Neuron (in vitro differentiated cells): Measurements from ENCODE around the gene HCN4.
A peak's percentile ranks its signal among the peaks of the same experiment; 100 is the strongest.
"Not testable (repeated sequence)": the region's sequence is repeated elsewhere in the genome, so short reads cannot be mapped to it uniquely, and the experiment has no call there.

ENCODE experiments used
- H2AFZ ChIP-seq: one replicate; pipeline ENCODE4 v1.6.1; 2013; ENCODE audit warnings: low read depth, mild to moderate bottlenecking, inconsistent platforms, low read length, moderate library complexity
- H3K27me3 ChIP-seq: one replicate; pipeline ENCODE4 v1.6.1; 2013; ENCODE audit warnings: low read length; ENCODE audit not compliant: insufficient read depth
- H3K36me3 ChIP-seq: one replicate; pipeline ENCODE4 v1.6.1; 2013; ENCODE audit warnings: low read length; ENCODE audit not compliant: insufficient read depth
- H3K4me1 ChIP-seq: one replicate; pipeline ENCODE4 v1.6.1; 2013; ENCODE audit warnings: low read length; ENCODE audit not compliant: insufficient read depth
- H3K4me3 ChIP-seq: 2 replicates; pipeline ENCODE4 v1.5.1; 2013; ENCODE audit warnings: mild to moderate bottlenecking, low read length, moderate library complexity
- H3K9me3 ChIP-seq: one replicate; pipeline ENCODE4 v1.6.1; 2013; ENCODE audit warnings: low read length

HCN4 gene

DNA sequence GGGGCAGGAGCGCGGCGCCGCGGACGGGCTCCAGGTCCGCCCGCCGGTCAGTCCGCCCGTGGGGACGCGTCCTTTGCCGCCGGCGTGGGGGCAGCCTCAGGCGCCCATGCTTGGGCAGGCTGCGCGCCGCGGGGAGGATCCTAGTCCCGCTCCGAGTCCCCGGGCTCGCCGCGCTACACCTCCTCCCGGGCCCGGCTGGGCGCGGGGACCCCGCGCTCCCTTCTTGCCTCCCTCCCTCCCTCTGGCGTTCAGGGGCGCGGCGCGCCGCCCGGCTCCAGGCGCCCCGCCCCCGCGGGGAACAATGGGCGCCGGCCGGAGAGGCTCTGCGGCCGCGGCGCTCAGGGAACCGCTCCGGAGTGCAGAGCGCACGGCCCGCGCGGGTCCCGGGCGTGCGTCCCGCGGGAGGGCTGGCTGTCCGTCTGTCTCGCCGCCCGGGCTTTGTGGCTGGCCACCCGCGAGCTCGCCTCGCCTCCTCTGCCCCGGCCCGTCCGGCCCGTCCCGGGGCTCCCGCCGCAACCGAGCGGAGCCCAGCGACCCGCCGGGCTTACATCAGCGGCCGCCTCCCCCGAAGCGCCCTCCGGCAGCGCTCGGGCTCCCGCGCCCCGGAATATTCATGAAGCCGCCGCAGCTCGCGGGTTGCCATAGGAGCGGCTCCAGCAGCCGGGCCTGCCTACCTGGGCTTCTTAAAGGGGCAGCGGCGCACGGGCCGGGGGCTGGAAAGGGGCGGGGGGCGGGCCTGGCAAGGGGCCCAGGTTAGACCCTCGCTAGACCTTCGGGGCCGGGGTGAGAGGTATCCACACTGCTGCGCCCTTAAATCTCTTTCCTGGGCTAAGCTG is at the start of gene HCN4:
HCN4 (minus strand) TSS at position 658 of the 836 bp plus-strand sequence. CDS start 688 bp downstream, outside the sequence.
- Histone ChIP-seq H3K27me3 (peaks cover 46% of the 10 kb centered on the region), H3K36me3 (no peaks in the 10 kb centered on the region), H3K9me3 (no peaks in the 10 kb centered on the region), H2AFZ (peak within 1 kb of the TSS; percentile 94), H3K4me1 (peaks cover 22% of the 10 kb centered on the region), H3K4me3 (peak within 1 kb of the TSS; percentile 49)

DNA sequence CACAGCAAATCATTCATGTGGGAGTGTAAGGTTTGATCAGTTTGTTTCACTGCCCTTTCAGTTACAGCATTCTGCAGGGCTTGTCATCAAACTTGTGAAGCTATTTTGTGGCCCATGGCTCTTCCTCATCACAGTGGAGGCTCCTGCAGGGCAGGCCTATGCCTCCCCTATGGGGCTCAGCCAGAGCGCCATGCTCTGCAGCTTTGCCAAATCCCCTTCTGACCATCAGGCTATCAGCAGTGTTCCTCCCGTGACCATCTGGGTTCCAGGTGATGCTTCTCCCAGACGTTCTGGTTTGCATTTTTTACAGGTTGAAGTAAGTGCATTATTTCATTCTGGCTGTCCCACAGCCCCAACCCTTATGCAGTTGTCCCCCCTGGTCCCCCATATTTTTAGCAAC is 46.1 kb upstream of the HCN4 start:
- H3K4me3 ChIP-seq, result no peak overlapping the region
- no peaks in the 10 kb centered on the region for H3K4me1 ChIP-seq
- H3K36me3 ChIP-seq, result no peaks in the 10 kb centered on the region
- no peak overlapping the region for H2AFZ ChIP-seq
- H3K27me3 ChIP-seq, result no peaks in the 10 kb centered on the region
- H3K9me3 ChIP-seq, result no peaks in the 10 kb centered on the region

DNA sequence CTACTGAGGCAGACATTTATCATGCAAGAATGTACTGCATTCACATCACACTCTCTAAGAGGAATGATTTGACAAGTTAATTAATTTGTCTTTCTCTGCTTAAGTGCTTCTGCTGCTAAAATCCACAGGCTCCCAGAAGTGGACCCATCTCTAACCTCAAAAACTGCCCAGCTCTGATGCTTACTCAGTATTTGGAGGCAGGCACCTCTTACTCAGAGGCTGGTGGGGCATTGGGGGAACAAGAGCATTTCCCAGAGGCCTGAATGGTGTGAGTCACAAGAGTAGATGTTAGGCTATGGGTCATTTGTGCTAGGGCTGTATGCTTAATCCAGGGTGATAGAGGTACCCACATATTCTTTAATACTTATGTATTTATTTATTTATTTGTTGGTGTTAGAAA is 34.4 kb upstream of the HCN4 start:
- Histone ChIP-seq H3K9me3 (no peaks in the 10 kb centered on the region), H3K36me3 (no peaks in the 10 kb centered on the region), H3K4me1 (no peaks in the 10 kb centered on the region), H3K4me3 (no peak overlapping the region), H3K27me3 (peaks cover 6% of the 10 kb centered on the region), H2AFZ (no peak overlapping the region)

DNA sequence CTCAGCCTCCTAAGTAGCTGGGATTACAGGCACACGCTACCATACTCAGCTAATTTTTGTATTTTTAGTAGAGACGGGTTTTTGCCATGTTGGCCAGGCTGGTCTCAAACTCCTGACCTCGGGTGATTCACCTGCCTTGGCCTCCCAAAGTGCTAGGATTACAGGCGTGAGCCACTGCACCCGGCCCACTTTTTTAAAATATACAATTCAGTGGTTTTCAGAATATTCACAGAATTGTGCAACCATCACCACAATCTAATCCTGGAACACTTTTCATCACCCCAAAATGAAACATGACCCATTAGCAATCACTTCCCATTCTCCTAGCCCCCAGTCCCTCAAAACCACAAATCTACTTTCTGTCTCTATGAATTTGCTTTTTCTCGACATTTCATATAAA is 31.5 kb upstream of the HCN4 start:
- not testable (repeated sequence) for H3K36me3 ChIP-seq, H3K27me3 ChIP-seq, H3K4me3 ChIP-seq, H3K9me3 ChIP-seq, H3K4me1 ChIP-seq, H2AFZ ChIP-seq

DNA sequence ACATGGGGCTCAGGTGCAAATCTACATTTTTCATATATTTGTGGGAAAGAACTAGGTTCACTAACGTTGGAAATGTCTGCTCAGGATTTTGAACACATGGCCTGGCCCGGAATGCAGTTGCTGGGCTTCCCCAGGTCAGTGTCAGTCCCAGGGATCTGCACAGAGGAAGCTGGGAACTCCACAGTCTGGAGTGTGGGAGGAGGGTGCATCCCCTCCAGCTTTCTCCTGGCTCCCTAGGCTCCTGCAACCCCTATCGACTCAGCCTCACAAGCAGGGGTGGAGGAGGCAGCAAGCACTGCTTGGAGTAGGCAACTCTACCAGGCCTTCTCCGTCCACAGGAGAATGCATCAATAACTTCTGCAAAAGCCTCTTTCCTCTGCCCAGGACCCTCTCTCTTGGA is 30.1 kb upstream of the HCN4 start:
- Histone ChIP-seq H3K4me1 (no peaks in the 10 kb centered on the region), H3K4me3 (no peak overlapping the region), H3K36me3 (no peaks in the 10 kb centered on the region), H3K9me3 (no peaks in the 10 kb centered on the region), H3K27me3 (peaks cover 10% of the 10 kb centered on the region), H2AFZ (no peak overlapping the region)

DNA sequence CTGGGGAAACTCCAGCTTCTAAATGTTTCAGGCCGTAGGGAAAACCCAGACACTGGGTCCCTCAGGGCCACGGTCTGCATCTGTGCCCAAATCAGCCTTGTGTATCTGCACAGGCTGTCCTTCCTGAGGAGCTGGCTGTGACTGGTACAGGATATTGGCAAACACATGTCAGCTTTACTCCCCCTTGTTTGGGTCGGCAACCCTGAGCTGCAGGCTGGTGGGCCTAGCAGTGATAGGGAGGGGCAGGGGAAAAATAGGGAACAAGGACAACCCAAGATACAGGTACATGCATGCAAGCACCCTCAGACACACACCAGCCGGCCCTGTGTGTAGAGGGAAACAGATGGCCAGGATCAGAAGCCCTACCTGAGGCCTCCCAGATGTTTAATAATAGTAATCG is 28.7 kb upstream of the HCN4 start:
- Histone ChIP-seq H3K4me3 (no peak overlapping the region), H2AFZ (no peak overlapping the region), H3K27me3 (peaks cover 10% of the 10 kb centered on the region), H3K9me3 (no peaks in the 10 kb centered on the region), H3K4me1 (no peaks in the 10 kb centered on the region), H3K36me3 (no peaks in the 10 kb centered on the region)

DNA sequence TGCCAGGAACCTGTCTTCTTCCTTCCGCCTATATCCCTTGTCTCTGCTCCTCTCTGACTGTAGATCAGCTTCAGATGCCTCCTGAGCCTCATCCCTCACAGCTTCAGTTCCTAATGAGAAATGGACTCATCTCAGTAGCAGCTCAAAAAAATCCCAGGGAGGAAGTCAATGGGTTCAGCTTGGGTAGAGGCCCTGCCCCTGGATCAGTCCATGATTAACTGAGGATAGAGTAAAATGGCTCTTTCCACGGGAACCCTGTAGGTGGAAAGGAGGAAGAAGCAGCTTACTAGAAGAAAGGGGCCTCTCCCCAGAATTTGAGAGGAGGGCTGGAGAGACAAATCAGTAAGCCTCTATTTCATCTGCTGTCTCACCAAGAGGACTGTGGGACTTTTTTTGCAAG is 26.9 kb upstream of the HCN4 start:
- H3K4me3 ChIP-seq, result no peak overlapping the region
- peaks cover 10% of the 10 kb centered on the region for H3K27me3 ChIP-seq
- no peaks in the 10 kb centered on the region for H3K4me1 ChIP-seq
- H3K36me3 ChIP-seq, result no peaks in the 10 kb centered on the region
- no peak overlapping the region for H2AFZ ChIP-seq
- no peaks in the 10 kb centered on the region for H3K9me3 ChIP-seq

DNA sequence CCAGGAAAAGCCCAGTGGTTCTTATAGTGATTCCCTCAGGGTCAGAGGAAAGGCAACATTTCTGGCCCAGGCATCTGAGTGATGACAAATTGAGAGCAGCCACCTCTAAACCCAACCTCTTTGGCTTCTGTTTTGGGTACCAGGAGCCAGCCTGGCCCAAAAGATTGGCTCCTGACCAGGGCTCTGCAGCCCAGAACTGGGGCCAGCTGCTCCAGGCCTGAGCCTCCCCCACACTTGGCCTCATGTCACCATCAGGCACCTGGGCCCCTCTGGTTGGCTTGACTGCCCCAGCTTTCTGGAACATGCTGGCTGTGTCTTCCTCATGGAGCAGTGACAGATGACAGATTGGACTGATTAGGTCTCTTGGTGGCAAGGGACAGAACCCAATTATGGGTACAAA is 26.0 kb upstream of the HCN4 start:
- Histone ChIP-seq H3K27me3 (peaks cover 11% of the 10 kb centered on the region), H3K9me3 (no peaks in the 10 kb centered on the region), H3K4me3 (no peak overlapping the region), H3K36me3 (no peaks in the 10 kb centered on the region), H3K4me1 (no peaks in the 10 kb centered on the region), H2AFZ (no peak overlapping the region)

DNA sequence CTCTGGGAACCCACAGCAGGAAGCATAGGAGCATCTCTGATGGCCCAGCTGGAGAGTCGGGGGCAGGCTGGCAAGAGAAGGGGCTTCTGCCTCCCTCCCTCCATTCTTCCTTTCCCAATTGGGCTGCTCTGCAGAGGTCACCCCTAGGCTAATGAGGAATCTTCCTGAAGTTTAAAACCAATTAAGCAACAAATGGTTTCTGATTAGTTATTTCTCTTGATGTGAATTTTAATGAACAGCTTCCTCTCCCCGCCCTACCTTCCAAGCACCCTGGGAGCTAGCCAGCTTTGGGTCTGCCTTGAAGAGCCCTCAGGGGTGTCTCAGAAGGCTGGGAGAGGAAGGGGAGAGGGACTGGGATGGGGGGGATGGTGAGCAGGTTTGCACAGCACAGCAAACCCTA is 24.6 kb upstream of the HCN4 start:
- Histone ChIP-seq H3K4me1 (no peaks in the 10 kb centered on the region), H3K4me3 (no peak overlapping the region), H2AFZ (no peak overlapping the region), H3K9me3 (no peaks in the 10 kb centered on the region), H3K36me3 (no peaks in the 10 kb centered on the region), H3K27me3 (peaks cover 6% of the 10 kb centered on the region)

DNA sequence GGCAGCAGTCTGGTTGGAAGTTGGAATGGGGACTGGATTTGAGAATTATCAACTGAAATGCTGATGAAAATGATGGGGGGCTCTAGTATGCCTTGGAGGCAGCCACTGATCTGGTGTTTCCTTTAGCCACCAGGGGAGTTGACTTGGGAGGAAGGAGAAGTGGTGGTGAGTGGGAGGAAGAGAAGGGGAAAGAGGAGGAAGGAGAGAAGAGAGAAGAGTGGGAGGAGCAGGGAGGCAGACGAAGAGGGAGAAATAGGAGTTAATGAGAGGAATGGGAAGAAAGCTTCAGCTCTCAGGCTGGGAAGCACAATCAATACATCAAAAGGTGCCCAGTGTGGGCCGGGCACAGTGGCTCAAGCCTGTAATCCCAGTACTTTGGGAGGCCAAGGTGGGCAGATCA is 23.3 kb upstream of the HCN4 start:
- H3K9me3 ChIP-seq, result no peaks in the 10 kb centered on the region

DNA sequence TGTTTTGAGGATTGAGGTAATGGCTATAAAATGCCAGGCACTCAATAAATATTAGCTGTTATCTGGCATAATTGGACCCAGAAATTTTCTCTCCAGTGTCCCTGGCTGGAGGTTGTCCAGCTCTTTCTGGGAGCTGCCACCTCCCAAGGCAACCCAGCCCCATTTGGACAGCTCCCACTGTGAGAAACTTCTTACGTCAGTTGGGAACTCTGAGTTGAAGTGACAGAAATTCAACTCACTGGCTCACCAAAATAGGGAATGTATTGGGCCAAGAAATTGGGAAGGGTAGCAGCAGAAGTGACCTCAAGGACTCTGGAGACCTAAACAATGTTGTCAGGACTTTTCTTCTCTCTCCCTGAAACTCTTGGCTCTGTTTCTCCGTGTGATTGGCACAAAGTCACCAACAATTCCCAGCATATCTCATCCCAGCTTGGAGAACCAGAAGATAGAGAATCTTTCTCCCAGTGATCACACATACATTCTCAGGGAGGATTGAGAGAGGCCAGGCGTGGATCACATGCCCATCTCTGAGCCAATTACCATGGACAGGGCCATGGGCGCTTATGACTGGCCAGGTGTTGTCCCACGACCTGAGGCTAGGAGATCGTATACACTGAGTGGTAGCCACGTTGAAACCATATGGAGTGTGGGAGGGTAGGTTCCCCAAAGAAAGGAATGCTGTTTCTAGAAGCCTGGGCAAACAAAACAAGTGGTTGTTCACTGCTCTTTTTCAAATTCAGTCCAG is 22.5 kb upstream of the HCN4 start:
- H3K4me1 ChIP-seq, result no peaks in the 10 kb centered on the region
- H2AFZ ChIP-seq, result no peak overlapping the region
- H3K27me3 ChIP-seq, result peaks cover 19% of the 10 kb centered on the region
- H3K4me3 ChIP-seq, result no peak overlapping the region
- H3K9me3 ChIP-seq, result no peaks in the 10 kb centered on the region
- H3K36me3 ChIP-seq, result no peaks in the 10 kb centered on the region

More for the DNA sequence above, 23.3 kb upstream of the HCN4 start:
- H3K36me3 ChIP-seq, result no peaks in the 10 kb centered on the region
- H3K4me3 ChIP-seq, result no peak overlapping the region
- no peak overlapping the region for H2AFZ ChIP-seq
- peaks cover 15% of the 10 kb centered on the region for H3K27me3 ChIP-seq
- H3K4me1 ChIP-seq, result no peaks in the 10 kb centered on the region

DNA sequence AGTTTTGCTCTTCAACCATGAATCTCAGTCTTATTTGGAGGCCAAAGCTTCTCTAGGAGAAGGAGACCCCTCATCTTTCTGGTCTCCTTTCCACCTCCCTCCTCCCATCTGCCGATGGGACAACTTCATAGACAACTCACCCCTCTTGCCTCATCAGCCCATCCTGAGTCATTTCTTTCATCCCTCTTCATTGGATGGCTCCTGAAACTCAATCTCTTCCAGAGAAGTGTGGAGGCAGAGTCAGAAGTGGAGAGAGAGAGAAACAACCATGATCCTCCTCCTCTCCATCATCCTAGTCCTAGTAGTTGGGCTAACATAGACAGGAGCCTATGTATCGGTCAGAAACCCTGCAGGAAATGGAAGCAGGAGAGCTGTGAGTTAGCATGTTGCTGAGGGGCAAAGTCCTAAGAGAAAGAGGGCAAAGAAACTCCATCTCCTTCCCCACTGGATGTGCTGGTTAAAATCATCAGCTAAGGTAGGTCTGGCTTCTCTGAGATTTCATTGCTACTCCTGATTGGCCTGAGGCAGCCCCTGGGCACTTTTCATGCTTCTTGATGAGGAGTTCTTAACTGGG is 21.3 kb upstream of the HCN4 start:
- no peak overlapping the region for H2AFZ ChIP-seq
- no peaks in the 10 kb centered on the region for H3K4me1 ChIP-seq
- peaks cover 28% of the 10 kb centered on the region for H3K27me3 ChIP-seq
- no peaks in the 10 kb centered on the region for H3K36me3 ChIP-seq
- H3K4me3 ChIP-seq, result no peak overlapping the region
- peaks cover 2% of the 10 kb centered on the region for H3K9me3 ChIP-seq

DNA sequence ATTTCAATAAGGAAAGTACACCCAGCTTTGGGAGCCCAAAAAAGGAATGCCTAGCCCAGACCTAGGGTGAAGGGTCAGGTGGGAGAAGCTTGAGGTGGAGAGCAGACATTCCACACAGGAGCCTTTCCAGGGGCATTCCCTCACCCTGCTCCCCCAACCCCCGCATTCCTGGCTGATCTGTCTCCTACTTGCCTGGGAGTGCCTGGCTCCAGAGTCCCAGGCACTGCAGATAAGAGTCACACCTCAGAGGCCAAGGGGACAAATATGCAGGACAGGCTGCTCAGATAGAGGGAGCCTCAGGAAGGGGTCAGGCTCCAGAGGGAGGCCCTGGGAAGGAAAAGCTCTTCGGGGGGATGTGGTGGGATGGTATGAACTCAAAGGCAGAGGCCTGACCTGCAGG is 20.8 kb upstream of the HCN4 start:
- Histone ChIP-seq H3K4me1 (no peaks in the 10 kb centered on the region), H3K36me3 (no peaks in the 10 kb centered on the region), H3K4me3 (no peak overlapping the region), H3K9me3 (peaks cover 2% of the 10 kb centered on the region), H3K27me3 (peaks cover 28% of the 10 kb centered on the region), H2AFZ (no peak overlapping the region)
